GM18870 (cell line): ENCODE results near the gene MYADML2.

Experiments used
- ATAC-seq: cut with Tn5 transposase; IDR thresholded peaks from one replicate; pipeline ENCODE4 v1.9.1; 2021; ENCODE audit warnings: moderate library complexity; ENCODE audit not compliant: unreplicated experiment

MYADML2 gene

DNA sequence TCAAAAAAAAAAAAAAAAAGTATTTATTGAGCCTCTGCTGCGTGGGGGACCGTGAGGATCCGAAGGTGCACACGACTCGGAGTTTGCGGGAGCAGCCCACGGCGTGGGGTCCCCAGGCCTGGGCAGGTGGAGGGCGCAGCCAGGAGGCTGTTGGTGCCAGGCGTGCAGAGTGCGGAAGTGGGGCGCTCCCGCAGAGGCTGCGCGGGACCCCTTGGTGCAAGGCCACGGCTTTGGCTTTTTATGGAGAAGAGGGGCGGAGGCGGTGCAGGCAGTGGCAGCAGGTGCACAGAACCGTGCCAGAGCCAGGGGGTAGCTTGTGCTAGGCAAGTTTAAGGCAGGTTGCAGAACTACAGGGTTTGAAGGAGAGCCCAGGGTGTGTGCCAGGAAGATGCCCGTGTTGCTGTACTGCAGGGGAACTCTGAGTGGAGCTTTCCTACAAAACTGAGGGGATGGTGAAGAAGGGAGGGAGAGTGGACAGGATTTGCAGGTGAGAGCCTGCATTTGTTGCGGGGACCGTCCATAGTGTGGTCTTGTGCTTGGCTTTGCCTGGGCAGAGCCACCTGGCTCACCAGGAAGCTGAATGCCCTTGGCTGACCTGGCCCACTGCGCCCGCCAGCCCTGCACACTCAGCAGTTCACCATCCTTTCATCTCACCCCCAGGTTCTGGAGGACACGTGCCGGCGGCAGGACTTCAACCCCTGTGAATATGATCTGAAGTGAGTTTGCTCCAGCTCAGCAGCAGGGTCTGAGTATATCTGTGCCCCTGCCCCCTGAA, 31.7 kb upstream of the MYADML2 start:
- no peak for ATAC-seq

DNA sequence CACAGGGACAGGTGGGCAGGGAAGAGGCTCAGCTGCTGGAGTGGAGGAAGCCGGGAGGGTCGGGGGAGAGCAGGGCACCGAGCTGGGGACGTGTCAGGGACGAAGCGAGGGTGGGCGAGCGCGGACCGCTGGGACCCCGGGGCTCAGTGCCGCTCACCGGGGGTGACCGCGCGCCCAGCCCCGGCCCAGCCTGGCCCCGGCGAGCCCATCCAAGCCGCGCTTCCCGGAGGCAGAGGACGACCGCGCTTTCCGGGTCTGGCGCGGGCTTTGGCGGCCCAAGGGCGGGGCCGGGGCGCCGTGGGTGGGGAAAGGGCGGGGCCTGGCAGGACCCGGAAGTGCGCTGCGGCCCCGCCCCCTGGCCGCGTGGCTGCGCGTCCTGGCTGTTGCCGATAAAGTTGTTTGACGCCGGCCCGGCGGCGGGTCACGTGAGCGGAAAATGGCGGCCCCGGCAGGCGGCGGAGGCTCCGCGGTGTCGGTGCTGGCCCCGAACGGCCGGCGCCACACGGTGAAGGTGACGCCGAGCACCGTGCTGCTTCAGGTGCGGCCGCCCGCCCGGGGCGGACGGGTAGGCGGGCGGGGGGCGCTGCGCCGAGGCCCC, 30.3 kb upstream of the MYADML2 start, which contains the start of gene ASPSCR1:
ASPSCR1 (plus strand) TSS at position 419 of the 598 bp plus-strand sequence; CDS start at position 437, 18 bp downstream.
- ATAC-seq: peak; percentile 49

DNA sequence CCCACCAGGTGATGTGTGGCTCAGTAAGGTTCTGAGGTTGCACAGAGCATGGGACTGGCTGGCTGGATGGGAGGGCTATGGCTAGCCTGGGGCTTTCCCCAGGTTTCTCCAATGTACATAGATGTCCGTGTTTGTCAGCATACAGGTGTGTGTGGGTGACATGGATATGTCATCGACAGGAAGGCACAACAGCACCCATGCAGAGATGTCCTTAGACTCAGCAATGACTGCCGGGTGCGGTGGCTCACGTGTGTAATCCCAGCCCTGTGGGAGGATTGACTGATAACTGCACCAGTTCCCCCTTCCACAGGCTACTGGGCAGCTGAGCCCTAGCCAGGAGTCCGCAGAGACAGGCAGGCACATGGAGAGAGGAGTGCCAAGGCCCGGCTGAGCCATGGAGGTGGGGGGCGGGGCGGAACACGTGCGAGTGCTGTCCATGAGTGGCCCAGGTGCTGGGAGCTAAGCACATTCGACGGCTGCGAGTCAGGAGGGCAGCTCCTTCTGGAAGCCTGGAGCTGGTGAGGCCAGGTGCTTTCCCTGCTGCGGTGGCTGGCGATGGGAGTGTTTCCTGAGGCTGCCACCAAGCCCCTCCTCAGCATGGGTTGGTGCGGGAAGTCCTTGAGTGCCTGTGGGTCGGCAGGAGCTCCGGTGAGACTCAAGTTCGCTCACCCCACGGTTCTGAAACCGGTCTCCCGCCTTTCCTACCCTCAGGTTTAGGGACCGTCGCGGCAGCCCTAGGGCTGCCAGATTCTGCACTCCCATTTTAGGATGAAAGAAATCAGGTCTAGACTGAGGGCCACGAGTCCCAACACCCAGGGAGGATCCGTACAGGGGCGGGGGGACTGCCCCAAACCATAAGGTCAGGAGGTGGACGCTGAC, 29.5 kb upstream of the MYADML2 start:
- peak; percentile 7 for ATAC-seq

DNA sequence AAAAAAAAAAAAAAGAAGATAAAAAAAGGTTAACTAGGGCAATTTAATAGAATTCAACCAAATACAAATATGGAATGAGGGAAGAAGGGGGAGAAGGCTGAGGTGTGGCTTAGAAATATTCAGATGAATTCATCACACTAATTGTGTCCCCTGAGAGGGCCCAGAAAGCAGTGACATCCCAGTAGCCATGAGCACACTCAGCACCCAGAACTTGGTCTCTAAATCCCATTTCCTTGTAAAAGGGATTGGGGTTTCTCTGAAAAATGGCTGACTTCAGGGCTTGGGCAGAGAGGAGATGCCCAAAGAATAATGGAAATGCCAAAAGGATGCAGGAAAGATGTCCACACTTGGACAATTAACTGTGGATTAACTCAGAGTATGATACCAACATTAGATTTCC, 26.4 kb upstream of the MYADML2 start:
- no peak for ATAC-seq

DNA sequence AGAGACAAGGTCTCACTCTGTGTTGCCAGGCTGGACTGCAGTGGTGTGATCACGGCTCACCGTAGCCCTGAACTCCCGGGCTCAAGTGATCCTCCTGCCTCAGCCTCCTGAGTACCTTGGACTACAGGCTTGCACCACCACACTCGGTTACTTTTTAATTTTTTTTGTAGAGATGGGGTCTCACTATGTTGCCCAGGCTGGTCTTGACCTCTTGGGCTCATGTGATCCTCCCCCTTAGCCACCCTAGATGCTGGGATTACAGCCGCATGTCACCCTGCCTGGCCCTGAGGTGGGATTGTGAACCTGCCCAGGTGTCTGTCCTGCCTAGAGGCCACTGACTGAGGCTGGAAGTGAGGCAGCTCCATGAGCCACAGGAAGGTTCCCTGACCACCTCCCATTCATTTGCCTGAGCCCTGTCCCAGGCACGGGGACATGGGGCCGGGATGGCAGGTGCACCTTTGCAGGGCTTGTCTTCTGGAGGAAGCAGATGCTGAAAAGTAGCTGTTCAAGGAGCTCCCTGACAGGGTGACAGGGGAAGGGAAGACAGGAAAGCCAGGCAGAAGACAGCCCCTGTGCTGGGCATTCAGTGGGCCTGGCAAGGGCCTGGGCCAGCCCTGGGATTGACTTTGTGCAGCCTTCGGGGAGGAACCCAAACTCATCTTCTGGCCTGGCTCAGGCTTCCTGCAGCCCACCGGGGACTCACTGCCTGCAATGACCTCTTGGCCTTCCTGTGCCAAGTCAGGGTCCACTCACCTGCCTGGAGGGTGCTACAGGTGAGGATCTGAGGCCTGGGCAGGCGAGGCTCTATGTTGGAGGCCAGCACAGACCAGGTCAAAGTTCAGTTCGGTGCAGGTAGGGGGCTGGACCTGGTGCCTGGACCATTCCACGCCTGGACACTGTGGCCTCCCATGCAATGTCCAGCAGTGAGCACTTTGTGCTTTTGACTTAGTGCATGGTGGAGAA, 22.1 kb upstream of the MYADML2 start:
- ATAC-seq: no peak

DNA sequence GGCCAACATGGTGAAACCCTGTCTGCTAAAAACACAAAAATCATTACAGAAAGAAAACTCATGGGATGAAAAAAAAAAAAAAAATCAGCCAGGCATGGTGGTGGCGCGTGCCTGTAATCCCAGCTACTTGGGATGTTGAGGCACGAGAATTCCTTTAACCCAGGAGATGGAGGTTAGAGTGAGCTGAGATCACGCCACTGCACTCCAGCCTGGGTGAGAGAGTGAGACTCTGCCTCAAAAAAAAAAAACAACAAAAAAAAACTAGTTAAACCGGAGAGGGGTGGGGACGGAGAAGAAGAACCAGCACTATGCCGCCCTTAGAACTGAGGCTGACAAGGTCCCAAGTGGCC, 21.3 kb upstream of the MYADML2 start:
- no peak for ATAC-seq

DNA sequence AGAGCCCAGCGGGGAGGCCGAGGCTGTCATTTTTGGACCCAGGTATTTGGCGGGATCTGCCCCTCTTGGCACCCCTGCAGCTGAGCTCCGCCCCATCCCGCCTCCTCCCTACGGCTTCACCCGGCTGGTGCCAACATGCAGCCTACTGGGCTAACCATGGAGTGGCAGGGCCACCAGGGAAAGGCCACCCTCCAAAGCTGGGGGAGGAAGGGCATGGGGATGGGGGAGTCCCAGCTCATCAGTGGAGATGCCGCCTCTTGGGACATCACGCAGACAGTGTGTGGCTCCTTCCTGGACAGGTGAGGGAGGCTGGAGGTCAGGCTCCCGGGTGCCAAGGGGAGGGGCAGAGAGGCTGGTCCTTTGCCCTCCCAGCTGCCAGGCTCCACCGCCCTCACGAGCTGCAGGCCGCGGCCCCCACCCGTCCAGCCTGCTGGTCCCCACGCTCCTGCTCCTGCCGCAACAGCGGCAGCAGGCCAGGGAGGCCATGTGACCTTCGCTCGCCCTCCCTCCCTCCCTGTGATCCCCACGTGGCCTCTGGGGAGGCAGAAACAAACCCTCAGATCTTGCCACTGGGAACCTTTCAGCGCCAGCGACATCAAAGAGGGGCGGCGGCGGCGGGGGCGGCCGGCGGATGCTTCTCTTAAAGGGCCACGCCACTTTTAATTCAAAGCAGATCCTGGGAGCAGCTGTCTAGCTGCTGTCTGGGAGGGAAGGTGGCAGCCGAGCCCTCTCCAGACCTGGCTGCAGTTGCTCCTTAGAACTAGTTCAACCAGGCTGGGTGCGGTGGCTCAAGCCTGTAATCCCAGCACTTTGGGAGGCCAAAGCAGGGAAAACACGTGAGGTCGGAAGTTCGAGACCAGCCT, 20.7 kb upstream of the MYADML2 start:
- ATAC-seq: no peak

DNA sequence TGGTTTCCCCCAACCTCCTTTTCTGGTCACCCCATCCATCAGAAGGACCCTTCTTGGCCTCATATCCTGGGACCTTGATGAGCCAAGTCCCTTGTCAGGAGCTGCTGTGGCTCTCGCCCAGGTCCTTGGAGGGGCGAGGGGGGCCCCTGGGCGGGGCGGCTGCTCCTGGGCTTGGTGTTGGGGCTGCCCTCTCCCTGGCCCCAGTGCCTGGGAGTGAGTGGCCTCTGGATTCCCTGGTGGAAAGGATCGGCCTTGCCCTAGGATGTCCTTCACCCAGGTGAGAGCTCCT, 20.2 kb upstream of the MYADML2 start:
- ATAC-seq: no peak

DNA sequence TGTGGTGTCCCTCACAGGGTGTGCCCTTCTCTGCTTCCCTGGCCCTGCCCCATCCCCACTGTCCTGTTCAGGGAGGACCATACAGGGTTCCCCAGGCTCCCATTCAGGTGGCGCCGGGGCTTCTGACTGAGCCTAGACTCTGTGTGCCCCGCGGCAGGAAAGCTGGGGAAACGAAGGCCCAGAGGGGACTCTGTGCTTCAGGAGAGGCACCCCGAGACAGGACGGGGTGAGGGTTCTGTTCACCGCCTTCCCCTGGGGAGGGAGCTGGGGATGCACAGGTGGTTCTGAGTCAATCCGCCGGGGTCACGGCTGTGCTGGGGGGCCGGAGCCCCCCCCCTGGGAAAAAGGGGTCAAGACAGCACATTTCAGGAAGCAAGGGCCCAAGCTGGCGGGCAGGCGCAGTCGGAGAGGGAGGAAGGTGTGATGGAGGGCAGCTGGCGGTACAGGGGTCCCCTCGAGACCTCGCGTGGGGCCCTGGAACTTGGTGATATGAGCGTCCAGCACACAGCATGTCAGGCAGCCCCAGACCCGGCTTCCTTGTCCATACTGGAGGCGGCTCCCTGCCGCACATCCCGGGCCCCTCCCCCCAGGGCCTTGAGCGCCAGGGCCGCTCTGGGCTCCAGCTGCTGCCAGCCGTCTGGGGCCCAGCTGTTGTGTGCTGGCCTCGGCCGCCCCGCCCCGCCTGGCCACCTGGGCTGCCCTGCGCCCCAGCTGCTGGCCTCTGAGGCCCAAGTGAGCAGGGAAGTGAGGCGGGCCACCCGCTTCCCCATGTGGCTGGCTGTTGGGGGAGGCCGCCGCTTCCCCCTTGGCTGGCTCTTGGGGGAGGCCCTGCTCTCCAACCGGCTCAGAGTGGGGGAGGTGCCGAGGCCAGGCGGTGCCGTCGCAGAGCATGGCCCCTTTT, 19.6 kb upstream of the MYADML2 start:
- ATAC-seq: no peak

DNA sequence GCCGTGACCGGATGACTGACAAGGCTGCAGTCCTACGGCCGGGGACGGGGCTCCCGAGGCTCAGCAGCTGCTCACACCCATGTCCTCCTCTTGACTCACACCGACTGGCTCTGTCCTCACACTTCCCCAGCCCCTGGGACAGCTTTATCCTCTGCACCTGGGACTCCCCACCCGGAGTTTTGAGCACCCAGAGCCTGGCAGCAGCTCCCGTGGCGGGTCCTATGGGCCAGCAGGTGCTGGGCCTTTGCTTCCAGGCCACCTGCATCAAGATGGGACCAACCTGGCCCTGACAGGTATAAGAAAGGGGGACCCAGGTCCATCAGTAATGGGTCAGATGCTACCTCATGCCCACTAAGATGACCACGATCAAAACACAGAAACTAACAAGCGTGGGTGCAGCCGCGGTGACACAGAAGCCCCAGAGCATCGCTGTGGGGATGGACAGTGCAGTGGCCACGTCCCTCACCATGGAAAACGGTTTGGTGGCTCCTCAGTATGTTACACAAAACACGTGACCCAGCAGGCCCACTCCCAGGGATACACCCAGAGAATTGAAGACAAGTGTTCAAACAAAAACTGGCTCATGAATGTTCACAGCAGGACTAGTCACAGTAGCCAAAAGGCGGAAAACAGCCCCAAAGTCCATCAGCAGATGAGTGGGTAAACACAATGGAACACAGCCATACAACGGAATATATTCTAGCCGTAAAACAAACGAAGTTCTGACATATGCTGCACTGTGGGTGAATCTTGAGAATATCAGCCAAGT, 17.2 kb upstream of the MYADML2 start:
- no peak for ATAC-seq

DNA sequence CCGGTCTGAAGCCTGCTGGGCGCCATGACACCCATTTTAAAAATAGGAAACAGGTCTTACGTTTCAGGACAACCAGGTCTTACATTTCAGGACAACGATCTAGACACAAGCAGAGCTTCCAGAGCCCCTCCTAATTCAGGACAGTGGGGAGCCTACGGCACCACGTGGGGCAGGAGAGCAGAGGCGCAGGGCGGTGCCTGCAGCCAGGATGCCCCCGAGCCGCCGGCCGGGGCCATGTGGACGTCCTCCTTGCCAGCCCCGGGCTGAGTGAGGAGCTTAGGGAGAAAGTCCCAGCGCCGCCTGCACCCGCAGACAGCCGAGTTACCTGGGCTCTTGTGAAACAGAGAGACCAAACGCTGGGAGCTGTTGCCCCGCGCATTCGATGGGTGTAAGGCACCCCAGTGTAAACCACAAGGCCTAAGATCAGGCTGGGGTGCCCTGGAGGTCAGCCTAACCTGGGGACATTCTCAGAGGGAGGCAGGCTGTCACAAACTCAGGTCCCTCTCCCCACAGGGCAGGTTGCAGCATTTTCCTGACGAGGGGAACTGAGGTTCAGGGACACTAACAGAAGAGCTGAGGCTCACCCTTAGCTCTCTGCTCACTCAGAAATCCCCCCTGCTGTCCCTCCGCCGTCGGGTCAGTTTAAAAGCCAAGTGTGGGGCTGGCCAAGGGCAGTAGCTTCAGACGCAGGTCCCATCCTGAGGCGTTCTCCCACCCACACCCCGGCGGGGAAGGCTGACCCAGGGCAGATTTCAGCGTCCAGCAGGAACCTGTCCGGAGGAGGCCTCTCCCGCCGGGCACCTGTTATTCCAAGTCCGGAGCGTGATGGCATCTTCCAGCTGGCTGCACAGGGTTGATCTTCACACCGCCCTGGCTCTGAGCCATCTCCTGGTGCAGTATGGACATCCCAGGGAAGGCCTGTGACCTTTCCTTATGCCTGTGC, 15.7 kb upstream of the MYADML2 start:
- ATAC-seq: no peak

DNA sequence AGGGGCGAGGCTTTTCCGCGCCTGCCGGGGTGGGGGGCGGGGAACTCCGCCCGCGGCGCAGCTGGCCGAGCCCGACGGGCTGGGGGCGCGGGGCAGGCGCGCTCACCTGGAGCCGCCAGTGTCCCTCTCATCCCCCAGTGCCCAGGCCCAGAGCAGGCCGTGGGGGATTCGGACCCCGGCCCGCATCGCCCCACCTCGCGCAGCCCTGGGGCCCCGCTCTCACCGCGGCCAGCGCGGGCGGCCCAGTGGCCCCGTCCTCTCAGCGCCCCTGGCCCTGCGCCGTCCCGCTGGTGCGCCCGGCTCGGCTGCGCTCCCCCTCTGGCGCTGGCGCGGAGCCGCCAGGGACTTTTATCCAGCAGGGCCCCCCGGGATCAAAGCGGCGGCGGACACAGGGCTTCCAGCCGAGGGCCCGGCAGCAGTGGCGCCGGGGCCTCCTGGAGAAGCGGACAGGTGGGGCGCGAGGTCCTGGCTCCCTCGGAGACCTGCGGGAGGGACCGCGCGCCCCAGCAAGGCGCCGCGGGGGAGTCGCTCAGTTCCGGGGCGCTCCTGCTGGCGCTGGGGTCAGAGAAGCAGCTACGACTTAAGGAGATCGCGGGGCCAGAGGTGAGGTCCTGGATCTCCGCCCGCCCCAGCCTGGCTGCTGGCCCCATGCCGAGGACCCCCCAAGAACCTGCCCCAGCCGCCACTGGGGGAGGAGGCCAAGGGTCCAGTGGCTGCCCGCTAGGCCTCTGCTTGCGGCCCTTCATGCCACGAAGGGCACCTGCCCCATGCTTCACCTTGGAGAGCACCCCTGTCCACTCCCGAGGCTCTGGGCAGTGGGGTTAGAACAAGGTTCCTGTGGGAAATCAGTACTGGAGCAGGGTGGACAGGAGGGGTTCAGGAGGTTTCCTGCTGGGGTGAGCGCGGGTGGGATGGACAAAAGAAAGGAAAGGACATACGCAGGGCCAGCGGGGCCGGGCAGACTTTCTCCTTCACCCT, 14.8 kb upstream of the MYADML2 start:
- no peak for ATAC-seq

DNA sequence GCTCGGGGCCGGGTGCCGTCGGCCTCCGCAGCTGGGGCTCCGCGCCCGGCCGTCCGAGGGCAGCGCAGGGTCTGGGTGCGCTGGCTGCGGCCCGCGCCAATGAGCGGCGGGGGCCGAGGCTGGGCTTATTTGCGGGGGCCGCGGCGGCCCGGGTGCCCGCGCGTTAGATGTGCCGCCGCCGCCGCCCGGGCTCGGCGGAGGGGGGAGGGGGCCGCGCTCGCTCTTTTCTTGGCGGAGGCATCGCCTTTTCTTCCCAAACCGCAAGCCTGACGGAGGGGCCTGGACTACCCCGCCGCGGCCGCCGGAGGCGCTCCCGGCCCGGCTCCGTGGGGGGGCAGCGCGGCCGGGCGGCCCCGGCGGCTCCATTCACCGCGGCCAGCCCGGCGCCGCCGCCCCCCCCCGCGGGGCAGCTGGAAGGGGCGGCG, 14.1 kb upstream of the MYADML2 start, which contains the start of gene NOTUM:
NOTUM (minus strand) TSS at position 101 of the 425 bp plus-strand sequence. CDS start 278 bp downstream, outside the sequence.
- no peak for ATAC-seq

DNA sequence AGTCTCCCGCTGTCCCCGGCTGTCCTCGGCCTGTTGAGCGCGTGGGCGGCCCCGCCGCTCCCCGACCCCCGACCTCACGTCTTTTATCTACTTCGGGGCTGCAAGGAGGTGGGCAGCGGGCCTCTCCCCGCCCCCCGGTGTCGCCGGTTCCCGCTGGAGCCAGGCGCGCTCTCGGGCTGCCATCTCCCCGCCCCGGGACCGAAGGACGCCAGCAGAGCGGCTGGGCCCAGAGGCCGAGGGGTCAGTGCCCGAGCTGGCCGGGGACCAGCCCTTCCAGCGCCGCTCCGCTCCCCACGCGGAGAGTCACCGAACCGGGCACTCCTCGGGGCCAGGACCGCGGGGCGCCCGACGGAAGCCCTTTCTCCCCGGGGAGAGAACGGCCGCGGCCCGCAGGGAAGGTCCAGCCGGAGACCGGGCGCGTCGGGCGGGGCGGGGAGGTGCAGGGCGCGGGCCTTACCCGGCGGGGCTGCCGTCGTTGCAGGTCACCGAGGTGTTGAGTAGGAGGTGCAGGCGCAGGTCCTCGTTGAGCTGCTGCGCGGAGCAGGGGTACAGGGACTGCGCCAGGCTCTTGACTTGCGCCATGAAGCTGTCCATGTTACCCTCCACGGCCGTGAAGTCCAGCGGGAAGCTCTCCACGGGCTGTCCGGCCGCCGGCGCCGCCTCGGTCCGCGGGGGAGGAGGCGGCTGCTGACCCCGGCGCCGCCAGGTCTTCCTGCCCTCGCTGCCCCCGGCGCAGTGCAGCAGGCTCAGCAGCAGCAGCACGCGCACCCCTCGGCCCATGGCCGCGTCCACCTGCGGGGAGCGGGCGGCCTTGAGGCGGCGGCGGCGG, 13.3 kb upstream of the MYADML2 start:
- no peak for ATAC-seq
